HCT116 (cell line): ENCODE data around the gene MBOAT1. TPM values are rescaled to one million over a fixed set of nuclear protein-coding genes. Genes with fewer than 3 reads are reported as not detected.

Experiments
- ATAC-seq: fragments of 200-7000 bp; cut with Tn5 transposase; 2 replicates; pipeline ENCODE4 v1.9.1; 2020; ENCODE audit warnings: mild to moderate bottlenecking, moderate library complexity
- BruUV-seq: library from RNA; stranded (reverse); fragments of 400-500 nt; replicated peaks from 2 replicates; lab custom pipeline; 2021; lab: Mats Ljungman, UMichigan
- CTCF ChIA-PET: fragments of 300-600 bp; sonication (Branson Sonifier 250); formaldehyde crosslinking; loops from one replicate; lab custom pipeline; 2021; ENCODE audit warnings: antibody characterized with exemption; lab: Charles Lee
- POLR2A ChIA-PET: fragments of 300-600, 350-600 bp; sonication (Branson Sonifier 250); formaldehyde crosslinking; loops from one replicate; lab custom pipeline; 2021; ENCODE audit warnings: antibody characterized with exemption; lab: Charles Lee
- RAD21 ChIA-PET, 2 experiments: fragments of 300-600 bp; sonication (Branson Sonifier 250); formaldehyde crosslinking; loops; one replicate each; lab custom pipeline; 2023; ENCODE audit warnings: low total read pairs in 2 of 2; ENCODE audit not compliant: uncharacterized antibody in 2 of 2, unreplicated experiment in 2 of 2, low non-redundant PET in 1 of 2; lab: Charles Lee
- DNase-seq: peaks from one replicate; pipeline ENCODE4 v3.0.0-alpha.2; 2010; ENCODE audit warnings: low read depth, low spot score
- H2AFZ ChIP-seq: fragments of 200-600 bp; shearing (Covaris generic), sonication (generic); 2 replicates; pipeline ENCODE4 v1.6.1; 2017; ENCODE audit warnings: low read depth, mixed run types, mixed read lengths, antibody characterized with exemption, low read length; ENCODE audit not compliant: poor library complexity, severe bottlenecking
- H3K27ac ChIP-seq: 2 replicates; pipeline ENCODE4 v1.5.1; 2012; ENCODE audit warnings: low read depth, low read length
- H3K27me3 ChIP-seq: fragments of 200-600 bp; sonication (generic); 2 replicates; pipeline ENCODE4 v1.6.1; 2016; ENCODE audit warnings: mixed run types, low read length, mixed read lengths; ENCODE audit not compliant: insufficient read depth
- H3K36me3 ChIP-seq, 2 experiments: fragments of 200-500 bp in 1 of 2; fragments of 200-600 bp in 1 of 2; sonication (Bioruptor generic) in 1 of 2; sonication (generic) in 1 of 2; 2 replicates each; pipeline versions ENCODE4 v1.5.1 to v1.6.1; 2014 to 2016; ENCODE audit warnings: low read length in 2 of 2, inconsistent platforms in 1 of 2, mixed read lengths in 1 of 2, mixed run types in 1 of 2; ENCODE audit not compliant: insufficient read depth in 2 of 2, control insufficient read depth in 1 of 2
- H3K4me1 ChIP-seq, 2 experiments: fragments of 200-600 bp in 1 of 2; sonication (generic) in 1 of 2; 2 replicates each; pipeline versions ENCODE4 v1.5.1 to v1.6.1; 2012 to 2017; ENCODE audit warnings: low read length in 2 of 2, inconsistent platforms in 1 of 2, mild to moderate bottlenecking in 1 of 2, mixed read lengths in 1 of 2, mixed run types in 1 of 2, moderate library complexity in 1 of 2; ENCODE audit not compliant: insufficient read depth in 2 of 2, control insufficient read depth in 1 of 2
- H3K4me2 ChIP-seq: fragments of 200-600 bp; sonication (generic); 2 replicates; pipeline ENCODE4 v1.6.1; 2017; ENCODE audit warnings: mixed run types, low read length, mixed read lengths
- H3K4me3 ChIP-seq, 2 experiments: fragments of 200-600 bp in 1 of 2; sonication (generic) in 1 of 2; replicated peaks in 1 of 2; 2 replicates each; pipeline ENCODE4 v1.5.1; 2011 to 2016; ENCODE audit warnings: low read length in 2 of 2, control low read depth in 1 of 2, low read depth in 1 of 2, mild to moderate bottlenecking in 1 of 2, mixed read lengths in 1 of 2, mixed run types in 1 of 2
- H3K79me2 ChIP-seq: fragments of 200-600 bp; sonication (generic); 2 replicates; pipeline ENCODE4 v1.6.1; 2017; ENCODE audit warnings: mild to moderate bottlenecking, mixed run types, low read length, moderate library complexity, mixed read lengths; ENCODE audit not compliant: insufficient read depth
- H3K9ac ChIP-seq: fragments of 200-600 bp; sonication (generic); 2 replicates; pipeline ENCODE4 v1.6.1; 2016; ENCODE audit warnings: low read length, mixed read lengths
- H3K9me2 ChIP-seq: fragments of 200-600 bp; sonication (generic), shearing (Covaris generic); 2 replicates; pipeline ENCODE4 v1.6.1; 2017; ENCODE audit warnings: mixed run types, mild to moderate bottlenecking, moderate library complexity; ENCODE audit not compliant: insufficient read depth
- H3K9me3 ChIP-seq, 2 experiments: fragments of 200-500 bp in 1 of 2; fragments of 200-600 bp in 1 of 2; sonication (Bioruptor generic) in 1 of 2; sonication (generic) in 1 of 2; 2 replicates each; pipeline ENCODE4 v1.6.1; 2014 to 2017; ENCODE audit warnings: low read length in 2 of 2, mixed read lengths in 2 of 2, inconsistent platforms in 1 of 2, low read depth in 1 of 2, mild to moderate bottlenecking in 1 of 2, mixed run types in 1 of 2, moderate library complexity in 1 of 2; ENCODE audit not compliant: control insufficient read depth in 1 of 2, insufficient read depth in 1 of 2
- H4K20me1 ChIP-seq: fragments of 200-600 bp; sonication (generic), shearing (Covaris generic); 2 replicates; pipeline ENCODE4 v1.6.1; 2017; ENCODE audit warnings: mixed run types, mild to moderate bottlenecking, moderate library complexity; ENCODE audit not compliant: insufficient read depth
- ATF3 ChIP-seq: IDR thresholded peaks from 2 replicates; pipeline ENCODE4 v1.6.1; 2012
- CBX3 ChIP-seq: IDR thresholded peaks from 2 replicates; pipeline ENCODE4 v1.6.1; 2012; ENCODE audit warnings: low read depth
- CTCF ChIP-seq, 3 experiments: fragments of 200-600 bp in 1 of 3; sonication (generic) in 1 of 3; IDR thresholded peaks in 2 of 3; conservative IDR thresholded peaks in 1 of 3; 2 replicates each; pipeline ENCODE4 v1.5.1; 2012 to 2017; ENCODE audit warnings: low read depth in 2 of 3, low read length in 2 of 3, antibody characterized with exemption in 1 of 3, borderline replicate concordance in 1 of 3, control low read depth in 1 of 3, mild to moderate bottlenecking in 1 of 3, mixed read lengths in 1 of 3, mixed run types in 1 of 3, moderate library complexity in 1 of 3; ENCODE audit not compliant: insufficient read depth in 1 of 3
- EGR1 ChIP-seq: IDR thresholded peaks from 2 replicates; pipeline ENCODE4 v1.6.1; 2012; ENCODE audit warnings: low read depth
- ELF1 ChIP-seq: IDR thresholded peaks from 2 replicates; pipeline ENCODE4 v1.6.1; 2012; ENCODE audit warnings: low read depth, borderline replicate concordance
- EZH2phosphoT487 ChIP-seq: fragments of 200-600 bp; IDR thresholded peaks from 2 replicates; pipeline ENCODE4 v1.6.1; 2018; ENCODE audit warnings: antibody characterized with exemption, borderline replicate concordance
- FOSL1 ChIP-seq: IDR thresholded peaks from 2 replicates; pipeline ENCODE4 v1.6.1; 2012; ENCODE audit warnings: low read depth
- JUND ChIP-seq: IDR thresholded peaks from 2 replicates; pipeline ENCODE4 v1.6.1; 2012
- POLR2A ChIP-seq: IDR thresholded peaks from 2 replicates; pipeline ENCODE4 v1.7.0; 2011; ENCODE audit warnings: borderline replicate concordance; ENCODE audit not compliant: insufficient read depth, insufficient read length; ENCODE audit errors: extremely low read depth
- POLR2AphosphoS5 ChIP-seq: IDR thresholded peaks from 2 replicates; pipeline ENCODE4 v1.6.1; 2011; ENCODE audit warnings: mild to moderate bottlenecking, low read depth, low read length, moderate library complexity
- SIN3A ChIP-seq: IDR thresholded peaks from 2 replicates; pipeline ENCODE4 v1.6.1; 2012; ENCODE audit warnings: low read depth
- SRF ChIP-seq: IDR thresholded peaks from 2 replicates; pipeline ENCODE4 v1.6.1; 2012; ENCODE audit warnings: low read depth
- ZFX ChIP-seq: fragments of 450-650 bp; IDR thresholded peaks from 2 replicates; pipeline ENCODE4 v1.6.1; 2017
- intact Hi-C: fragments of 100-400 bp; cut with micrococcal nuclease; formaldehyde crosslinking; loops from 2 replicates; pipeline ENCODE4 v1.10.0; 2022
- total RNA-seq: library from RNA; stranded (reverse); gene quantifications from one replicate; pipeline ENCODE4 v1.2.1, GENCODE V29; 2021; ENCODE audit not compliant: unreplicated experiment
- TF ChIP-seq, protein P1 (sequence below): IDR thresholded peaks from 2 replicates; pipeline ENCODE4 v1.6.1; 2012
- TF ChIP-seq, protein P2 (sequence below): IDR thresholded peaks from 2 replicates; pipeline ENCODE4 v1.6.1; 2012; ENCODE audit warnings: low read depth
- TF ChIP-seq, protein P3 (sequence below): IDR thresholded peaks from 2 replicates; pipeline ENCODE4 v1.6.1; 2011; ENCODE audit warnings: mild to moderate bottlenecking, low read length, moderate library complexity; ENCODE audit not compliant: insufficient replicate concordance; ENCODE audit errors: extremely low read depth

Gene MBOAT1
- total RNA-seq, 1 experiment from 2014 or later: 11.7 TPM

GRCh38 chr6:20232188-20232587, 19.9 kb upstream of the MBOAT1 start:
- BruUV-seq: no TSS peak
- intact Hi-C loops: no loop called here
- no peak for ATAC-seq

More at GRCh38 chr6:20232188-20232587, 19.9 kb upstream of the MBOAT1 start:
- H3K9me3 ChIP-seq: no peaks in the 10 kb centered on the region
- no peak overlapping the region for H3K9ac ChIP-seq
- no peaks in the 10 kb centered on the region for H4K20me1 ChIP-seq
- H3K27me3 ChIP-seq: no peaks in the 10 kb centered on the region
- POLR2A ChIA-PET: no interaction called here
- TF ChIP-seq CTCF (IDR thresholded peaks at IDR 0.05 in 2 of 3, conservative IDR thresholded peaks at IDR 0.05 in 1 of 3; ENCODE audit: borderline replicate concordance in 1 of 3, insufficient read depth in 1 of 3, low read depth in 2 of 3, low read length in 2 of 3) (no peak), ATF3 (no peak), EGR1 (no peak), ZFX (no peak), POLR2A (no peak), CBX3 (no peak), FOSL1 (no peak), SIN3A (no peak), ELF1 (no peak), SRF (no peak), EZH2phosphoT487 (no peak), POLR2AphosphoS5 (no peak), JUND (no peak)
- TF ChIP-seq, protein P1, sequence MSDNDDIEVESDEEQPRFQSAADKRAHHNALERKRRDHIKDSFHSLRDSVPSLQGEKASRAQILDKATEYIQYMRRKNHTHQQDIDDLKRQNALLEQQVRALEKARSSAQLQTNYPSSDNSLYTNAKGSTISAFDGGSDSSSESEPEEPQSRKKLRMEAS: no peak
- TF ChIP-seq, protein P2, sequence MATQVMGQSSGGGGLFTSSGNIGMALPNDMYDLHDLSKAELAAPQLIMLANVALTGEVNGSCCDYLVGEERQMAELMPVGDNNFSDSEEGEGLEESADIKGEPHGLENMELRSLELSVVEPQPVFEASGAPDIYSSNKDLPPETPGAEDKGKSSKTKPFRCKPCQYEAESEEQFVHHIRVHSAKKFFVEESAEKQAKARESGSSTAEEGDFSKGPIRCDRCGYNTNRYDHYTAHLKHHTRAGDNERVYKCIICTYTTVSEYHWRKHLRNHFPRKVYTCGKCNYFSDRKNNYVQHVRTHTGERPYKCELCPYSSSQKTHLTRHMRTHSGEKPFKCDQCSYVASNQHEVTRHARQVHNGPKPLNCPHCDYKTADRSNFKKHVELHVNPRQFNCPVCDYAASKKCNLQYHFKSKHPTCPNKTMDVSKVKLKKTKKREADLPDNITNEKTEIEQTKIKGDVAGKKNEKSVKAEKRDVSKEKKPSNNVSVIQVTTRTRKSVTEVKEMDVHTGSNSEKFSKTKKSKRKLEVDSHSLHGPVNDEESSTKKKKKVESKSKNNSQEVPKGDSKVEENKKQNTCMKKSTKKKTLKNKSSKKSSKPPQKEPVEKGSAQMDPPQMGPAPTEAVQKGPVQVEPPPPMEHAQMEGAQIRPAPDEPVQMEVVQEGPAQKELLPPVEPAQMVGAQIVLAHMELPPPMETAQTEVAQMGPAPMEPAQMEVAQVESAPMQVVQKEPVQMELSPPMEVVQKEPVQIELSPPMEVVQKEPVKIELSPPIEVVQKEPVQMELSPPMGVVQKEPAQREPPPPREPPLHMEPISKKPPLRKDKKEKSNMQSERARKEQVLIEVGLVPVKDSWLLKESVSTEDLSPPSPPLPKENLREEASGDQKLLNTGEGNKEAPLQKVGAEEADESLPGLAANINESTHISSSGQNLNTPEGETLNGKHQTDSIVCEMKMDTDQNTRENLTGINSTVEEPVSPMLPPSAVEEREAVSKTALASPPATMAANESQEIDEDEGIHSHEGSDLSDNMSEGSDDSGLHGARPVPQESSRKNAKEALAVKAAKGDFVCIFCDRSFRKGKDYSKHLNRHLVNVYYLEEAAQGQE: no peak
- TF ChIP-seq, protein P3, sequence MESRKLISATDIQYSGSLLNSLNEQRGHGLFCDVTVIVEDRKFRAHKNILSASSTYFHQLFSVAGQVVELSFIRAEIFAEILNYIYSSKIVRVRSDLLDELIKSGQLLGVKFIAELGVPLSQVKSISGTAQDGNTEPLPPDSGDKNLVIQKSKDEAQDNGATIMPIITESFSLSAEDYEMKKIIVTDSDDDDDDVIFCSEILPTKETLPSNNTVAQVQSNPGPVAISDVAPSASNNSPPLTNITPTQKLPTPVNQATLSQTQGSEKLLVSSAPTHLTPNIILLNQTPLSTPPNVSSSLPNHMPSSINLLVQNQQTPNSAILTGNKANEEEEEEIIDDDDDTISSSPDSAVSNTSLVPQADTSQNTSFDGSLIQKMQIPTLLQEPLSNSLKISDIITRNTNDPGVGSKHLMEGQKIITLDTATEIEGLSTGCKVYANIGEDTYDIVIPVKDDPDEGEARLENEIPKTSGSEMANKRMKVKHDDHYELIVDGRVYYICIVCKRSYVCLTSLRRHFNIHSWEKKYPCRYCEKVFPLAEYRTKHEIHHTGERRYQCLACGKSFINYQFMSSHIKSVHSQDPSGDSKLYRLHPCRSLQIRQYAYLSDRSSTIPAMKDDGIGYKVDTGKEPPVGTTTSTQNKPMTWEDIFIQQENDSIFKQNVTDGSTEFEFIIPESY: no peak
- H3K36me3 ChIP-seq: no peaks in the 10 kb centered on the region
- no peaks in the 10 kb centered on the region for H3K9me2 ChIP-seq
- H3K27ac ChIP-seq: no peak overlapping the region
- DNase-seq: no peak
- peaks cover 4 to 12% of the 10 kb centered on the region in 2 experiments; a peak in 3 of 4 replicates for H3K4me1 ChIP-seq
- H2AFZ ChIP-seq: peak overlapping the region; percentile 61
- no peaks in the 10 kb centered on the region for H3K79me2 ChIP-seq
- no peak overlapping the region for H3K4me2 ChIP-seq
- no peak overlapping the region for H3K4me3 ChIP-seq
- RAD21 ChIA-PET: no interaction called here
- CTCF ChIA-PET: no interaction called here
